ENCODE measurements around the gene BLOC1S1.

Gene BLOC1S1

DNA sequence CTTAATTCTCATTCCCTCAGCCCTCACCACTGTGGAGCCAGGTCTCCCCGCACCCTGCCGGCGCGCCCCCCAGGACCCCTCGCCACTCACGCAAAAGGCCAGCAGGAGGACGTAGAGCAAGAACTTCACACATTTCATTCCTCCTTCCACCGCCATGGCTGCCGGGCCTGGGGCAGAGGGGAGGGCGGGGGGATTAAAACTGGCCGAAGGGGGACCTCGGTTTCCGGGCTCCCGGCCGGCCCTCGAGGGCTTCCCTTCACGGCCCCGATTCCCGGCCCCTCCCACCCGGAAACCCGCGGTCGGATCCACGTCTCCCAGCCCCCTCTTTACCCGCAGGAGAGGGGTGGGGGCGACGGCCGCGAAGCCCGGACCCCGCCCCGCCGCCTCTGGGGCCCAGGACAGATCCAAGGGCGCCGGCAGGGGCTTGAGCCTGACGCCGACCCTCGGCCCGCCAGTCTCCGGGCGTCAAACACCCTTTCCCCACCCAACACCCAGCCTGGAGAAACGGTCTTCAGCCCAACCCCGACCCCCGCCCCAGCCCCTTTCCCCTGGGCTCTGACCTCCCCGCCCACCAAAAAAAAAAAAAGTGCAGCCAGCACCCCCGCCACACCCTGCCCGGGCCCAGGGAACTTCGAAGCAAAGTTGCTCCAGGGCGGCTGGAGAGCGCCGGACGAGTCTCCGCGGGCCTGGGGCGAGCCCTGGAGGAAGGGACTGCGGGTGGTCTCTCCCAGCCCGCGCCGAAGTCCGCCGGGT, 12.5 kb downstream of the BLOC1S1 start:
- TF ChIP-seq, protein P1, sequence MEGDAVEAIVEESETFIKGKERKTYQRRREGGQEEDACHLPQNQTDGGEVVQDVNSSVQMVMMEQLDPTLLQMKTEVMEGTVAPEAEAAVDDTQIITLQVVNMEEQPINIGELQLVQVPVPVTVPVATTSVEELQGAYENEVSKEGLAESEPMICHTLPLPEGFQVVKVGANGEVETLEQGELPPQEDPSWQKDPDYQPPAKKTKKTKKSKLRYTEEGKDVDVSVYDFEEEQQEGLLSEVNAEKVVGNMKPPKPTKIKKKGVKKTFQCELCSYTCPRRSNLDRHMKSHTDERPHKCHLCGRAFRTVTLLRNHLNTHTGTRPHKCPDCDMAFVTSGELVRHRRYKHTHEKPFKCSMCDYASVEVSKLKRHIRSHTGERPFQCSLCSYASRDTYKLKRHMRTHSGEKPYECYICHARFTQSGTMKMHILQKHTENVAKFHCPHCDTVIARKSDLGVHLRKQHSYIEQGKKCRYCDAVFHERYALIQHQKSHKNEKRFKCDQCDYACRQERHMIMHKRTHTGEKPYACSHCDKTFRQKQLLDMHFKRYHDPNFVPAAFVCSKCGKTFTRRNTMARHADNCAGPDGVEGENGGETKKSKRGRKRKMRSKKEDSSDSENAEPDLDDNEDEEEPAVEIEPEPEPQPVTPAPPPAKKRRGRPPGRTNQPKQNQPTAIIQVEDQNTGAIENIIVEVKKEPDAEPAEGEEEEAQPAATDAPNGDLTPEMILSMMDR (conservative IDR thresholded peaks at IDR 0.05; ENCODE audit: low read depth, low read length): no peak
- DNase-seq (ENCODE audit: low read depth): peak; percentile 74
- H3K4me3 ChIP-seq (ENCODE audit: low read depth, low read length): peak overlapping the region; percentile 92

DNA sequence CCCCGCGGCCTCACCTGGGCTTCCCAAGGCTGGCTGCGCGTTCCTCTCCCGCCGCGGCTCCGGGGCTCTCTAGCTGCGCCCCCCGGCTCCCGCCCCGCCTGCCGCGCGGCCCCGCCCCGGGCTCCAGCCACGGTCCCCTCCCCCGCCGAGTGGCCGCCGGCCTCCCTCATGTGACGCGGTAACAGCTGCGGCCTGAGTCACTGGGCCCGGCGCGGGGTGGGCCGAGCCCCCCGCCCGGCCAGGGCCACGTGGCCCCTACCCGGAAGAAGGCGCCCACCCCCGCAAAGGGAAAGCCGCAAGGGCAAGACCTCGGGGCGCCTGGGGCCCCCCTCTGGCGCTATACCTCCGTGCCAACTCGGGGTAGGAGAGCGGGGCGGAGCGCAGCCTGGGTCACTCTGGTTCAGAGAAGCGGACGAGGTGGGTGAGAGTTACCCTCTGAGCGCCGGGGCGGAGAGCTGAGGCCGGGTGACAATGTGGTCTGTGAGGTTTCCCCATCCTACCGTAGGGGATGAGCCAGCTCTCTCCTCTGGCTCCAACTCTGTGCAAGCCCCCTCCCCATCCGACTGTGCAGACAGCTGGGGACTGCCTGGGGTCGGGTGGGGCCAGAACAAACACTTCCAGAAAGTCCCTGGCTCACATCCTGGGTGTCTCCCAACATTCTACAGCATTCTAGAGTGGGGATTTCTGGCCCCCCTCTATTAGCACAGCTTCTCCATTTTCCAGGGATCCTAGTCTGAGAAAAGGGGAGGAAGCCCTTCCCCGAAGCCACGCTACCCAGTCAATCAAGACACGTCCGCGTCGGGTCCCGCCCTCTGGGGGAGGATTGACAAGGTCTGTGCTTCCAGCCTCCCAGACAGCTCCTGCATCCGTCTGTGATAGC, 13.3 kb downstream of the BLOC1S1 start, which contains the start of gene CD63:
CD63 (minus strand) TSS at position 71 of the 880 bp plus-strand sequence. CDS start 668 bp downstream, outside the sequence.
- peak; percentile 98 for DNase-seq (ENCODE audit: low read depth)
- peak within 1 kb of the TSS; percentile 92 for H3K4me3 ChIP-seq (ENCODE audit: low read depth, low read length)
- TF ChIP-seq, protein P1 (conservative IDR thresholded peaks at IDR 0.05; ENCODE audit: low read depth, low read length): no peak

DNA sequence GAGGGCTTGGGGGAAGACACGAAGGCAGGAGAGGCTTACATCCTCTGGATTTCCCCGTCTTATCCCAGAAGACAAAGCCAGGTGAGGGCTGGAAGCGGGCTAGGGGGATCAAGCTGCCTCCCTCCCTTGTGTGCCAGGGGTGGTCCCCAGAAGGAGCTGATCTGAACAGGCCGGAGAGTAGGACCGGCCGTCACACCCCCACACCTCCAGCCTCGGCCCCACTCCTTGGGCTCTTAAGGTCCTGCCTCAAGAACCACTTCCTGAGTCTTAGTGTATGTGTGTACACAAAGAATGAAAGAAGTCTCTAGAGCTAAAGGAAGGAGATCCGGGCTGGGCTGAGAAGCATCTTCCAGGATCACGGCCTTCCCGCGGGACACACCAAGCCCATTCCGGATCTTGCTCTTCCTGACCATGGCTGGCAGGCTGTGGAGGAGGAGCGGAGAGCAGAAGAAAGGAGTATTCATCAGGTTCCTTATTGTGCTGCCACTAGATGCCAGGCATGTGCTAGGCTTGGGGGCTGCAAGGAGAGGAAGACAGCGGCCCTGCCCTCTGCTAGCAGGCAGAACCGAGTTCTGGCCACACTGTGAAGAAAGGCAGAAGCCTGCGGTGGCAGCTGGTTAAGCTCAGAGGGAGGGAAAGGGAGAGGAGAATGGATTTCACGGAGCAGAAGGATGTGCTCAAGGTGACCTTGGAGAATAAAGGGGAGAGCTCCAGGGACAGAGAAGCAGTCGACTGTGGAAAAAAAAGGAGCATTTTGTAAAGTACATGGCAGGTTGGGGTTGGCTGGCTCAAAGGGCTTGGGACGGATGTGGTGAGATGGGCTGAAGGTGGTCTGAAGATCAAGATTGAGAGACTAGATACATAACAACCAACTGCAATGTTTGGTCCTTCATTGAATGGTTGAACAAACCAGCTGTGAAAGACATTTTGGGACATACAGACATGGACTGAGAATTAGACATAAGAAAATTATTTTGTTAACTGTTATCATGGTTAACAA, 14.3 kb downstream of the BLOC1S1 start:
- TF ChIP-seq, protein P1 (conservative IDR thresholded peaks at IDR 0.05; ENCODE audit: low read depth, low read length): no peak
- peak; percentile 71 for DNase-seq (ENCODE audit: low read depth)
- H3K4me3 ChIP-seq (ENCODE audit: low read depth, low read length): peak overlapping the region; percentile 92

DNA sequence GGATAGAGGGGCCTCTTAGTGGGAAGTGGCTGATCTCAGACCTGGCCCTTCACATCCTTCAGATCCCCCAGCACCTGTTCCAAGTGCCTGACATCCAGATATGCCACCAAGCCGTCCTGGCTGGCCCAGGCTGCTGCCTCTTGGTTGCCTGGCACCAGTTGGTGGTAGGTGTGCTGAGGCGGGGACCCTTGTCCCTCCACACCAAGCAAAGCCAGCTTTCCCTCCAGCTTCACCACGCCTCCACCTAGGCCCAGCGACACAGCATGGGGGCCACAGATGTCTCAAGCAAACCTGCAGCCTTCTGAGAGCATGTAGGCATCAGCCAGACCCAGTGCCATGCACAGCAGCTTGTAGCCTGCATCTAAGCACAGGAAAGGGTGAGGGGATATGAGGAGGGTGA, 16.4 kb downstream of the BLOC1S1 start:
- TF ChIP-seq, protein P1 (conservative IDR thresholded peaks at IDR 0.05; ENCODE audit: low read depth, low read length): no peak
- no peak overlapping the region for H3K4me3 ChIP-seq (ENCODE audit: low read depth, low read length)

DNA sequence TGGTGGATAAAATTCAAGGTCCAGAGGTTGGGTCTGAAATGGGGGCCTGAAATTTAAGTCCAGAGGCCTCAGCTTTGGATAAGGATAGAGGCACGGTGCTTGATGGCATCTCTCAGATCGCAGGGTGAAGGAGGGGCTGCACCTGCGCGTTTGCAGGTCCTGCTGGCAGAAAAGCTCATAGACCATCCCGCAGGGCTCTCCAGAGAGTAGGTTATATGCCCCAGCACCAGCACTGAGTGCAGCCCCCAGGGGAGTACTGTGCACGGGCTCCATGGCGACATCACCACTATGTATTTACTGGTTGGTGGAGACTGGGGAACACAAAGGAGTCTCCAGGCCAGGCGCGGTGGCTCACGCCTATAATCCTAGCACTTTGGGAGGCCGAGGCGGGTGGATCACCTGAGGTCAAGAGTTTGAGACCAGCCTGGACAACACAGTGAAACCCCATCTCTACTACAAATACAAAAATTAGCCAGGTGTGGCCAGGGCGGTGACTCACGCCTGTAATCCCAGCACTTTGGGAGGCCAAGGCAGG, 17.2 kb downstream of the BLOC1S1 start:
- H3K4me3 ChIP-seq (ENCODE audit: low read depth, low read length): no peak overlapping the region
- no peak for DNase-seq (ENCODE audit: low read depth)

More for the DNA sequence above, 16.4 kb downstream of the BLOC1S1 start:
- DNase-seq (ENCODE audit: low read depth): no peak

More for the DNA sequence above, 17.2 kb downstream of the BLOC1S1 start:
- TF ChIP-seq, protein P1 (conservative IDR thresholded peaks at IDR 0.05; ENCODE audit: low read depth, low read length): no peak

Data from choroid plexus epithelial cell (primary cell).